NCI-H146 treated with DMSO at 0.1 percent for 48 hours (cell line): Measurements from ENCODE around the gene LY9.

Source experiments
- DNase-seq: peaks from one replicate; lab custom pipeline; 2025; ENCODE audit not compliant: unreplicated experiment; lab: John Stamatoyannopoulos, UW

LY9 gene, protein sequence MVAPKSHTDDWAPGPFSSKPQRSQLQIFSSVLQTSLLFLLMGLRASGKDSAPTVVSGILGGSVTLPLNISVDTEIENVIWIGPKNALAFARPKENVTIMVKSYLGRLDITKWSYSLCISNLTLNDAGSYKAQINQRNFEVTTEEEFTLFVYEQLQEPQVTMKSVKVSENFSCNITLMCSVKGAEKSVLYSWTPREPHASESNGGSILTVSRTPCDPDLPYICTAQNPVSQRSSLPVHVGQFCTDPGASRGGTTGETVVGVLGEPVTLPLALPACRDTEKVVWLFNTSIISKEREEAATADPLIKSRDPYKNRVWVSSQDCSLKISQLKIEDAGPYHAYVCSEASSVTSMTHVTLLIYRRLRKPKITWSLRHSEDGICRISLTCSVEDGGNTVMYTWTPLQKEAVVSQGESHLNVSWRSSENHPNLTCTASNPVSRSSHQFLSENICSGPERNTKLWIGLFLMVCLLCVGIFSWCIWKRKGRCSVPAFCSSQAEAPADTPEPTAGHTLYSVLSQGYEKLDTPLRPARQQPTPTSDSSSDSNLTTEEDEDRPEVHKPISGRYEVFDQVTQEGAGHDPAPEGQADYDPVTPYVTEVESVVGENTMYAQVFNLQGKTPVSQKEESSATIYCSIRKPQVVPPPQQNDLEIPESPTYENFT

GRCh38 chr1:160795951-160796383 is at the start of gene LY9:
Gene LY9 (plus strand): TSS chr1:160796174. CDS start chr1:160796188, 14 bp downstream.
- no peak for DNase-seq

DNA sequence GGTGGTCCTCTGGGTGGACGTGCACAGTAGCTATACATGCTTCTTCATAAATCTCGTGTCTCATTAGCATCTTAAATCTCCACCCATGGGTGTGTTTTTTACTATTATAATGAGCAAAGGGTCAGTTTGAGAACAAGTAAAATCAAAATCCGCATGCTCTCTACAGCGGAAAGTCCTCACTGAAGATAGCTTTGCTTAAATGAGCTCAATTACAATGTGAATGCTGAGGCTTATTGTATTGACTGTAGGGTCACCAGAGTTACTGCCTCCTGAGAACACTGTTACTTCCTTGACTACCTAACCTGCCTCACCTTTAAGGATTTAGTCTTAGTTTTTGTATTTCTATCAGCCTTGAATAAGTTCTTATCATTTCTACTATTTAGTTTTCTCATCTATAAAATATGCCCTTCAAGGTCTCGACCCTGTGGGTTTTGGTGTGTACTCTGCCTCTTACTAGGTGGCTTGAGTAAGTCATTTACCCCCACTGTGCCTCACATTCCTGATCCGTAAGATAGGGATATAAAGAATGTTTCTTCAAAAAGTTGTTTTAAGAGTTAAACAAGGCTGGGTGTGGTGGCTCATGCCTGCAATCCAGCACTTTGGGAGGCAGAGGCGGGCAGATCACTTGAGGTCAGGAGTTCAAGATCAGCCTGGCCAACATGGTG is 49.0 kb upstream of the LY9 start:
- DNase-seq: no peak

DNA sequence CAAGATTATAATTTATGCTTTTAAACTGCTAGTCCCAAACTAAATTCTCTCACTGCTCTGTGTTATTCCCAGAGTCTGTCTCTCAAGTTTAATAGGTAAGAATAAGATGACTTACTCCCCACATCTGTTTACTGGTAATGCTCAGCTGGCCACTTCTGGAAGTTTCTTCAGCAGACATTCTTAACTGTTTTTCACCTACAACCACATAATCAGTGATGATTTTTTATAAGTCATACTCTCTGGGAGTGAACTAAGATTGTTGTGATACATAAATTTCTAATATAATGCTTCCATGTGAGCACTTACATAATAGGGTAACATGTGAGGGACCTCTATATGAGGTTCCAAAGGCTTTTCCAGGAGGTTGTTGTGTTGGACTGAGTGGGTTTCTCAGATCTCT is 48.3 kb upstream of the LY9 start:
- DNase-seq: no peak

DNA sequence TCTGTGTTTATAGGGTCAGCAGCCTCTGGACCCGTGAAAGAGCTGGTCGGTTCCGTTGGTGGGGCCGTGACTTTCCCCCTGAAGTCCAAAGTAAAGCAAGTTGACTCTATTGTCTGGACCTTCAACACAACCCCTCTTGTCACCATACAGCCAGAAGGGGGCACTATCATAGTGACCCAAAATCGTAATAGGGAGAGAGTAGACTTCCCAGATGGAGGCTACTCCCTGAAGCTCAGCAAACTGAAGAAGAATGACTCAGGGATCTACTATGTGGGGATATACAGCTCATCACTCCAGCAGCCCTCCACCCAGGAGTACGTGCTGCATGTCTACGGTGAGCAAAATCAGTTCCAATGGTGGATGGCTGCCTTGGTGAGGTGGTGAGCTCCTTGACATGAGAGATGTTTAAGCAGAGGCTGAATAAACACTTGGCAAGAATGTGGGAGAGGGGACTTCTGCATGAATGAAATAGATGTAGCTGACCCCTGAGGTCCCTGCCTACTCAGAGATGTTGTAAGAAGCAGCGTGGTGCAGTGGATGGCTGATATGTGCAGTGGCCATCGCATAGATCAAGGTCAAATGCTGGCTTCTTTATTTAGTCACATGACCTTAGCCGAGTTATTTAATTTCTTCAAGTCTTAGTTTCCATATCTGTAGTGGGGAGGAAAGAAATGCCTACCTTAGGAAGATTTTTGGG is 47.6 kb upstream of the LY9 start:
- DNase-seq: no peak

DNA sequence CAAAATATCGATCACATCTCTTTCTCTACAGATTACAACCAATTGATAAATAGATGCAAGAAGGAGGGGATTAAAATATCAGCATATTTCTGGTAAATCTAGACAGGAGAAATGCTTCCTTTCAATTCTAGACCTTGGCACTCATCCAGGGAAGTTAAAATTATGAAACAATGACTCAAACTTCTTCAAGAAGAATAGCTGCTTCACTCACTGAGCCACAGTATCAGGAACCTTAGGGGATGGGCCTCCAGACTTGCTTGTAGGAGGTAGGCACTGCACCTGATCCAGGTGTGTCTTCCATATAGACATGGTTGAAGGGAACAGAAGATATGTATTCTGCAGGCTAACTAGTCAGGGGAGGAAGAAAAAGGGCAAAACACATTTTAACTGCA is 47.1 kb upstream of the LY9 start:
- no peak for DNase-seq

DNA sequence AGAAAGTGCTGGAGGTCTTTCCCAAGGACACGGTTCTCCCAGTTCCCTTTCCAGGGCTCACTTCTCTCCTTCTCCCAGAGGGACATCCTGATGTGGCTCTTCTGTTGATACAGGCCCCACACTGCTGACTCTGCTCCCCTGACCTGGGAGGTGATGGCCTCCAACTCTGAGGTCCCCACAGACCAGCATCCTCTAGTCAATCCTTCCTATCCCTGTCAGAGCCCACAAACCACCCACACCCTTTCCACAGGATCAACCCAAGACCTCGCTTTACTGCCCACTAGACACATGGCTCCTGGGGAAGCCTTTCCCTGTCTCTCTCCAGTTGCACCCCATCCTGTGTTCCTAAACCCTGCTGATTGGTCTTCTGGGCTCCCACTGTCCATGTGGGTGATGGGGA is 45.4 kb upstream of the LY9 start:
- no peak for DNase-seq

DNA sequence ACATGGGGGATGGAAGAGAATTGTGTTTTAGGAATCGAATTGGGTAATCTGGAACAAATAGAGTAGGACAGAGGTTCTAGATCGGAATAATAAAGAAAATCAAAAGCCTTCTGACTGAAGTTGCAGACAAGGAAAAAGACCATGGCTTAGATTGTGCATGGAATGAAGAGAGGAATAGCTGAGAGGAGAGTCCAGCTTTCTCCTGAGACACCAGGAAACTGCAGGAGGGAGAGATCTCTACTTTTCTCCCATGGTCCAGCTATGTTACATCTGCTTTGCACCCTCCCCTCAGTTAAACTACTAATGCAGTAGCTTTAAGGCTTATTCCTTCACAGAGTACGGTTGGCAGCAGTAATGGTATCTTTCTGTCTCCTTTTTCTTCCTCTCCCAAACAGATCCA is 43.6 kb upstream of the LY9 start:
- no peak for DNase-seq

DNA sequence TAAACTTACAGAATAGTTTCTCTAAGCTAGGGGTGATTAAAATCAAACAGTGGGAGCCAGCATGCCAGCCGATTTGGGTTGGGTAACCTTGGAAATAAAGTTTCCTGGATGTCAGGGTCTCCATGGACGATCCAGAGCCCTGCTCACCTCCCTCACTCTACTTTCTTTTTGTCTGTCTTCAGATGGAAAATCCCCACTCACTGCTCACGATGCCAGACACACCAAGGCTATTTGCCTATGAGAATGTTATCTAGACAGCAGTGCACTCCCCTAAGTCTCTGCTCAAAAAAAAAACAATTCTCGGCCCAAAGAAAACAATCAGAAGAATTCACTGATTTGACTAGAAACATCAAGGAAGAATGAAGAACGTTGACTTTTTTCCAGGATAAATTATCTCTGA is 43.0 kb upstream of the LY9 start:
- no peak for DNase-seq

DNA sequence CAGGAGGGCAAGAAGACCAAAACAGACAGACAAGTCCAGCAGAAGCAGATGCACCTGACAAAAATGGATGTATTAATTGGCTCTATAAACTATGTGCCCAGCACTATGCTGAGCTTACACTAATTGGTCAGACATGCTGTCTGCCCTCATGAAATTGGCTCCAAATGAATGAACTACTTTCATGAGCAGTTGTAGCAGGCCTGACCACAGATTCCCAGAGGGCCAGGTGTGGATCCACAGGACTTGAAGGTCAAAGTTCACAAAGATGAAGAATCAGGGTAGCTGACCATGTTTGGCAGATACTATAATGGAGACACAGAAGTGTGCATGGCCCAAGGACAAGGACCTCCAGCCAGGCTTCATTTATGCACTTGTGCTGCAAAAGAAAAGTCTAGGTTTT is 42.4 kb upstream of the LY9 start:
- no peak for DNase-seq

DNA sequence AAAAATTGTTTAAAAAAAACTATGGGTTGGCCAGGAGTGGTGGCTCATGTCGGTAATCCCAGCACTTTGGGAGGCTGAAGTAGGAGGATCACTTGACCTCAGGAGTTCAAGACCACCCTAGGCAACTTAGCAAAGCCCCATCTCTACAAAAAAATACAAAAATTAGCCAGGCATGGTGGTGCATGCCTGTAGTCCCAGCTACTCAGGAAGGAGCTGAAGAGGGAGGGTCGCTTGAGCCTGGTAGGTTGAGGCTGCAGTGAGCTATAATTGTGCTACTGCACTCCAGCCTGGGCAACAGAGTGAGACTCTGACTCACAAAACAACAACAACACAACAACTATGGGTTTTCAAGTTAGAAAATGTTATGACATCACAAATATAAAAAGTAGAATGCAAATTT is 40.5 kb upstream of the LY9 start:
- DNase-seq: no peak

DNA sequence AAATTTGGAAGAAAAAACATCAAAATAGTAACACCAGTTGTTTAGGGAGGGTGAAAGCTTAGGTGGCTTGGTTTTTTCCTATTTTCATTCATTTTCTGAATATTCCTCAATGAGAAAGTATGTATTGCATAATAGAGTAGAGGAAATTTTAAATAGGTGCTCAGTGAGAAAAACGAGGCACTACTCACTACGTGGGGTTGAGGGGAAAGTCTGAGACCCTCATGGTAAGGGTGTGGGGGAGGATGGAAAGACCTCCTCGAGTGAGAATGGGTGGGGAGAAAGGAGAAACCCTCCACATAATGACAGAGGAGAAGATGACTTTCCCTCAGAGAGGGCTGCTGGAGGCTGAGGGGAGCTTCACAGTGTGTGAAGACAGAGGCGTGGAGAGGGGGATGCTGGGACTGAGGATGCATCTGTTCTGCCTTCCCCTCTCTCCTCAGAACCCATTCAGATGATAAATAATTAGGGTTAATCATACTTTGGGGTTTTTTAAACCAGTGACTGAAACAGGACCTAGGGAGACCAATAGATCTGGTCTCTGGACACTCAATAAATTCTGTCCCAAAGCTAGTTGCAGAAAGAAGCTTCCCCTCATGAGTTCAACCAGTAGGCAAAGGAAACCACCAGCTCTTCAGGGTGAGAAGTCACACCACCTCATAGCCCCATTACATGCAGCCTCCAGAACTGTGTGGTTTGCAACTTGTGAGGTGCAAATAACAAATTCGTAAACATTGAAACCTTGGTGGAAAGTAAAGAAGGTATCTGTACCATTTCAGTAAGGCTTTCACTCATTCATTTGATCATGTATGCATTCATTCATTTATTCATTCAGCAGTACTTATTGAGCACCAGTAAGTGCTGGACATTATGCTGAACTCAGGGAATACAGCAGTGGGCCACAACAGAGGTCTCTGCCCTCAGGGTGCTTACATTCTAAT is 39.8 kb upstream of the LY9 start:
- DNase-seq: no peak

- no peak for DNase-seq
These were observed 39.1 kb upstream of the LY9 start for GRCh38 chr1:160756849-160757201.

DNA sequence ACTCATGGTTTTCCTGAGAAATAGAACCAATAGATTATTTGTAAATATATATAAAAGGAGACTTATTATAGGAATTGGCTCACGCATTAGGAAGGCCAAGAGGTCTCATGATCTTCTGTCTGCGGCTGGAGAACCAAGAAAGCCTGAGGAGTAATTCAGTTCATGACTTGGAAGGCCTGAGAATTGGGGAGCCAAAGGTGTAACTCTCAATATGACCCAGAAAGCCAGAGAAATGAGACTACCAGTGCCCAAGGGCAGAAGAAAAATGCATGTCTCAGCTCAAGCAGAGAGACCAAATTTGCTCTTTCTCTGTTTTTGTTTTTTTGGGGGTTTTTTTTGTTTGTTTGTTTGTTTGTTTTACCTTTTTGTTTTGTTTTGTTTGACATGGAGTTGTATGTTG is 37.5 kb upstream of the LY9 start:
- DNase-seq: no peak

- DNase-seq: no peak
These were observed 36.2 kb upstream of the LY9 start for GRCh38 chr1:160759740-160760139.

GRCh38 chr1:160761046-160761445 is 34.9 kb upstream of the LY9 start:
- DNase-seq: no peak

GRCh38 chr1:160761886-160762285 is 34.1 kb upstream of the LY9 start:
- no peak for DNase-seq

GRCh38 chr1:160763993-160764392 is 32.0 kb upstream of the LY9 start:
- no peak for DNase-seq

- no peak for DNase-seq
These were observed 28.3 kb upstream of the LY9 start for GRCh38 chr1:160767395-160768294.

GRCh38 chr1:160768295-160768657 is 27.7 kb upstream of the LY9 start:
- DNase-seq: no peak

DNA sequence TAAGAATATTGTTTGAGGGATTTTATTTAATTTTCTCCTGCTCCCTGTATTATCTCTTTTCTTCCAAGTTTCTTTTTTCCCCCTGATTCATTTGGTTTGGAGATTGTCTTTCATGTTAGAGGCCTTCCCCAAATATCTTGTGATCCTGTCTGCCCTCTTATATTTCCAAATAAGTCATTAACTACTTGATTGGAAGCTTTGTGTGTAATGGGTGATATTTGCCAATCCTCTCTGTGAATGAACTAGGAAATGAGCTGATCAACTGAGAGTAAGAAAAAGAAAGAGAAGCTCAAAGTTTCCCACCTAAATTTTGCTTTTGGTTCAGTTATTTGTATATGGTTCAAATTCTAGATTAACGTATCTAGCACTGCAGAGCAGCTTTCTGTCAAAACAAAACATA is 23.6 kb upstream of the LY9 start:
- DNase-seq: no peak
